22Rv1 (cell line): Measurements from ENCODE around the gene CX3CR1.

Experiments
- H3K27ac ChIP-seq: fragments of 450-650 bp; 2 replicates; pipeline ENCODE4 v1.5.1; 2017
- CTCF ChIP-seq: fragments of 450-650 bp; IDR thresholded peaks from 2 replicates; pipeline ENCODE4 v1.5.1; 2017; ENCODE audit warnings: mild to moderate bottlenecking
- ZFX ChIP-seq: fragments of 450-650 bp; IDR thresholded peaks from 2 replicates; pipeline ENCODE4 v1.6.1; 2017; ENCODE audit warnings: antibody characterized with exemption, borderline replicate concordance

Gene CX3CR1

GRCh38 chr3:39267631-39268548, 11.9 kb downstream of the CX3CR1 start:
- H3K27ac ChIP-seq: no peak overlapping the region
- TF ChIP-seq ZFX: no peak
- no peak for TF ChIP-seq CTCF

- no peak overlapping the region for H3K27ac ChIP-seq
- no peak for TF ChIP-seq ZFX
- TF ChIP-seq CTCF: no peak
Observed at GRCh38 chr3:39264053-39264452, 15.8 kb downstream of the CX3CR1 start.

GRCh38 chr3:39263576-39263975, 16.3 kb downstream of the CX3CR1 start:
- H3K27ac ChIP-seq: no peak overlapping the region
- no peak for TF ChIP-seq CTCF
- no peak for TF ChIP-seq ZFX

- no peak for TF ChIP-seq ZFX
- TF ChIP-seq CTCF: no peak
- no peak overlapping the region for H3K27ac ChIP-seq
Observed at GRCh38 chr3:39262846-39263245, 17.0 kb downstream of the CX3CR1 start.

- H3K27ac ChIP-seq: no peak overlapping the region
Observed at GRCh38 chr3:39261726-39262125, 18.1 kb downstream of the CX3CR1 start.

GRCh38 chr3:39260957-39261356, 18.9 kb downstream of the CX3CR1 start:
- no peak overlapping the region for H3K27ac ChIP-seq
- TF ChIP-seq CTCF: no peak
- TF ChIP-seq ZFX: no peak

More at GRCh38 chr3:39261726-39262125, 18.1 kb downstream of the CX3CR1 start:
- no peak for TF ChIP-seq ZFX
- TF ChIP-seq CTCF: no peak

- H3K27ac ChIP-seq: no peak overlapping the region
- TF ChIP-seq CTCF (no peak), ZFX (no peak)
Observed at GRCh38 chr3:39260318-39260717, 19.5 kb downstream of the CX3CR1 start.
